Esophagus (tissue), 2 donors: ENCODE data around the gene ZBTB20. TPM values are rescaled to one million over a fixed set of nuclear protein-coding genes. Genes with fewer than 3 reads are reported as not detected.

Source experiments
- H3K27ac ChIP-seq, 2 donors: one replicate each; pipeline ENCODE4 v1.5.1; 2013; ENCODE audit warnings: low read depth in 2 of 2, mild to moderate bottlenecking in 2 of 2, inconsistent platforms in 1 of 2, low read length in 1 of 2, moderate library complexity in 1 of 2
- H3K27me3 ChIP-seq, 2 donors: one replicate each; pipeline ENCODE4 v1.6.1; 2013; ENCODE audit warnings: low read length in 2 of 2, control low read depth in 1 of 2, mild to moderate bottlenecking in 1 of 2; ENCODE audit not compliant: insufficient read depth in 2 of 2, control insufficient read depth in 1 of 2
- H3K36me3 ChIP-seq, 2 donors: one replicate each; pipeline ENCODE4 v1.6.1; 2013; ENCODE audit warnings: low read length in 1 of 2; ENCODE audit not compliant: control insufficient read depth in 2 of 2, insufficient read depth in 2 of 2
- H3K4me1 ChIP-seq, 2 donors: one replicate each; pipeline ENCODE4 v1.6.1; 2013; ENCODE audit warnings: low read length in 1 of 2; ENCODE audit not compliant: control insufficient read depth in 2 of 2, insufficient read depth in 2 of 2
- H3K4me3 ChIP-seq, 2 donors: one replicate each; pipeline ENCODE4 v1.5.1; 2013; ENCODE audit warnings: low read length in 2 of 2, mild to moderate bottlenecking in 2 of 2, low read depth in 1 of 2, moderate library complexity in 1 of 2
- H3K9me3 ChIP-seq, 2 donors: one replicate each; pipeline ENCODE4 v1.6.1; 2013; ENCODE audit warnings: mild to moderate bottlenecking in 2 of 2, low read depth in 1 of 2, low read length in 1 of 2, moderate library complexity in 1 of 2; ENCODE audit not compliant: control insufficient read depth in 2 of 2, insufficient read depth in 1 of 2
- WGBS, 2 donors: extraction: QIAGEN DNeasy Blood & Tissue Kit; methylation state at CpG; one replicate each; pipeline ENCODE4 v1.1.7; 2013; 5-methylcytosine and 5-hydroxymethylcytosine counted together
- polyA plus RNA-seq, 2 donors: library from polyadenylated mRNA; stranded (reverse); fragments of 200-250 nt; gene quantifications; one replicate each; pipeline ENCODE4 v1.2.3, GENCODE V29; 2013
- donor health status: healthy with polysubstance abuse.
- donor health status: Bipolar disorder and iron deficiency.

Gene ZBTB20
- polyA plus RNA-seq, 2 donors, result 0.16 to 1.3 TPM

DNA sequence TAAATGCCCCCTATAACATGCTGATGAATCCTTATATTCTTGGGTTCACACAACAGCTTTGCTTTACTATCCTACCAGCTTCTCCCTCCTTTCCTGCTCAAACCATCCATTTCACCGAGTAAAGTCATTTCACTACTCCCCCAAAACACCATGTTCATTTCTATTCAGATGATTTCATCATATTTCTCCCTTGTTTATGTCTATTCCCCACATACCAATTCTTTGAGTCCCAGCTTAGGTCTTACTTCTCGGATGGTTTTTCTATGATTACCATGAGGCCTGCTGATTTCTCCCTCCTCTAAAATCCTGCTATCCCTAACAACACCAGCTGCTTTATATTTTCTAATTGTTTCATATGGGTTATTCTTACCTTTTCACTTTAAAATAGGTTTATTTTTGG lies 621.8 kb downstream of the ZBTB20 start:
- Histone ChIP-seq H3K36me3 (no peaks in the 10 kb centered on the region), H3K4me1 (no peaks in the 10 kb centered on the region), H3K9me3 (no peaks in the 10 kb centered on the region), H3K27me3 (no peaks in the 10 kb centered on the region), H3K27ac (no peak overlapping the region), H3K4me3 (no peak overlapping the region)
- WGBS, 2 donors, result 96 to 100% methylated on average over 2 of the region's 2 CpGs

- no peaks in the 10 kb centered on the region for H3K4me1 ChIP-seq
- H3K9me3 ChIP-seq, result no peaks in the 10 kb centered on the region
- no peaks in the 10 kb centered on the region for H3K27me3 ChIP-seq
- H3K36me3 ChIP-seq, result no peaks in the 10 kb centered on the region
- 13 to 15% methylated on average over 3 of the region's 3 CpGs for WGBS, 2 donors
- no peak overlapping the region for H3K4me3 ChIP-seq
- H3K27ac ChIP-seq, result no peak overlapping the region
These were observed 627.7 kb downstream of the ZBTB20 start for GRCh38 chr3:114519415-114519814.

GRCh38 chr3:114518206-114518808 lies 628.8 kb downstream of the ZBTB20 start:
- no peak overlapping the region for H3K27ac ChIP-seq
- no peaks in the 10 kb centered on the region for H3K27me3 ChIP-seq
- no peaks in the 10 kb centered on the region for H3K4me1 ChIP-seq
- no peak overlapping the region for H3K4me3 ChIP-seq
- no peaks in the 10 kb centered on the region for H3K36me3 ChIP-seq
- 42 to 52% methylated on average over 1 of the region's 1 CpG for WGBS, 2 donors
- H3K9me3 ChIP-seq, result no peaks in the 10 kb centered on the region

GRCh38 chr3:114510201-114510600 lies 636.9 kb downstream of the ZBTB20 start:
- Histone ChIP-seq H3K4me1 (no peaks in the 10 kb centered on the region), H3K9me3 (no peaks in the 10 kb centered on the region), H3K36me3 (no peaks in the 10 kb centered on the region), H3K27me3 (peaks cover 0 to 2% of the 10 kb centered on the region in 2 donors), H3K4me3 (no peak overlapping the region), H3K27ac (no peak overlapping the region)
- WGBS, 2 donors, result 78 to 84% methylated on average over 2 of the region's 2 CpGs

DNA sequence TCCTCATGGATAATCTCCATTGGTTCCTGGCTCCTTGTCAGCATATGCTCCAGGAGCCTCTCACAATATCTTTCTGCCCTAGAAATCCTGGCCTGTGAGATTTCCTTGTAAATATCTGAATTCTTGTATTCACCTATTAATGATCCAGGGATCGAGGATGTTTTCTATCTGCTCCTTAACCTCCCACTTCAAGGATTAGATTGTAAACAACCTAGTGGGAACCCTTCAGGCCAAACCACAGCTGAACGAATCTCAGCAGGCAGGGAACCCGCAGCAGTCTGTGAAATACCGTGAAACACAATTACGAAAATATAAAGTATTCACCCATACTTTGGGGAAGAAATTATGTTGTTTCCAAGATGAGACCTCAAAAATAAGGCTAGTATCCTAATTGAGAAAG lies 637.3 kb downstream of the ZBTB20 start:
- Histone ChIP-seq H3K27me3 (peaks cover 0 to 2% of the 10 kb centered on the region in 2 donors), H3K9me3 (no peaks in the 10 kb centered on the region), H3K27ac (no peak overlapping the region), H3K36me3 (no peaks in the 10 kb centered on the region), H3K4me3 (no peak overlapping the region), H3K4me1 (no peaks in the 10 kb centered on the region)
- 89 to 90% methylated on average over 5 of the region's 5 CpGs for WGBS, 2 donors

DNA sequence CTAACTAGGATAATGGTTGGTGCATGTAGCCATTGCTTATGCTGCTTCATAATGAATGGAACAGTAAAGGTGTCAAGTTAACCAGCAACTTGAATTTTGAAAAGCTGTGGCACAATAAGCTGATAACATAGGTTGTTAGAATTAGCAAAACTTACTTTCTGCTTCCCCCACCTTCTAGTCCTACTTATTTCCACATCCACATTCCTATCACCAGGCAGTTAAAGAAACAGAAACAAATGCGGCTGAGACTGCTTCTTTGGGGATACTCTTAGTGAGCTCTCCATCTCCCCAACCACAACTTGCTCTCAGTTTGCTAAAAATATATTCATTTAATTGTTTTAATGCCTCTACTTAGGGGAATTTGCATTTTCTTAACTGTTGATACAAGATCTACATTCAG lies 638.1 kb downstream of the ZBTB20 start:
- H3K27me3 ChIP-seq, result peaks cover 0 to 2% of the 10 kb centered on the region in 2 donors
- no peak overlapping the region for H3K27ac ChIP-seq
- H3K36me3 ChIP-seq, result no peaks in the 10 kb centered on the region
- H3K4me1 ChIP-seq, result no peaks in the 10 kb centered on the region
- H3K9me3 ChIP-seq, result no peaks in the 10 kb centered on the region
- no peak overlapping the region for H3K4me3 ChIP-seq
- 94 to 99% methylated on average over 1 of the region's 1 CpG for WGBS, 2 donors

- Histone ChIP-seq H3K9me3 (no peaks in the 10 kb centered on the region), H3K36me3 (no peaks in the 10 kb centered on the region), H3K27me3 (peaks cover 0 to 2% of the 10 kb centered on the region in 2 donors), H3K27ac (no peak overlapping the region), H3K4me3 (no peak overlapping the region), H3K4me1 (no peaks in the 10 kb centered on the region)
- WGBS, 2 donors, result 78 to 94% methylated on average over 1 of the region's 1 CpG
These were observed 638.9 kb downstream of the ZBTB20 start for GRCh38 chr3:114508208-114508607.

DNA sequence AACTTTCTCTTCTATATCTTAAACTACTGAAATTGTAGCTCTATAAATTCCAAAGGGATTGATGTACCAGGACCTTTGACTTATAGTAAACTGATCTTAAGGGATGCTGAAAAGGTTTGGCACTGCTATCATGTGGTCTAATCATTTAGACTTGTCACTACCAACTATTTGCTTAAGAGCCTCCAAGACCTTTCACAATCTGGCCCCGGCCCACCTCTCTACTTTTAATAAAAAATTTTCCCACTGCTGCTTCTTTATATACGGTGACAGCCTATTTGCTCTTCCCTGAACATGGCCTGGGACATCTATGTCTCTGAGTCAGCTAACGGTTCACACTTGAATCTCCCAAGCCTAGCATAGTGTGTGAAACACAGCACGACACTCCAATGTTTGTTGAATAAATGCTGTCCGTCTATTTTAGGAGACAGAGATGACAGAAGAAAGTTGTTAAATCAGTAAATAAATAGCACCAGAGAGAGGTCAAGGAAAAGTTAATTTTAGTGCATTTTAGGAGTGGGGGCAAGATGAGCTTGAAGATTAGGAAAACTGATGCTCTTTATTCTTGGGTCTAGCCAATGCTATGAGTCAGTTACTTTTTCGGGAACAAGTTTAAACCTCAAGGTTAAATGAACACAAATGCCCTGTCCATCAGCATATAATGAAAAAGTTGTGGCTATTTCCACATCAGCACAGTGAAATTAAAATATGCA lies 640.3 kb downstream of the ZBTB20 start:
- no peak overlapping the region for H3K4me3 ChIP-seq
- peaks cover 0 to 2% of the 10 kb centered on the region in 2 donors for H3K27me3 ChIP-seq
- no peak overlapping the region for H3K27ac ChIP-seq
- H3K36me3 ChIP-seq, result no peaks in the 10 kb centered on the region
- no peaks in the 10 kb centered on the region for H3K9me3 ChIP-seq
- no peaks in the 10 kb centered on the region for H3K4me1 ChIP-seq
- 76 to 77% methylated on average over 6 of the region's 6 CpGs for WGBS, 2 donors

- Histone ChIP-seq H3K9me3 (no peaks in the 10 kb centered on the region), H3K4me1 (no peaks in the 10 kb centered on the region), H3K27ac (no peak overlapping the region), H3K36me3 (no peaks in the 10 kb centered on the region), H3K27me3 (peaks cover 0 to 2% of the 10 kb centered on the region in 2 donors), H3K4me3 (no peak overlapping the region)
- 90 to 91% methylated on average over 4 of the region's 4 CpGs for WGBS, 2 donors
These were observed 642.0 kb downstream of the ZBTB20 start for GRCh38 chr3:114504941-114505628.
